Hematopoietic multipotent progenitor cell (in vitro differentiated cells): ENCODE data around the gene PTPRD. TPM values are rescaled to one million over a fixed set of nuclear protein-coding genes. Genes with fewer than 3 reads are reported as not detected.

Experiments
- DNase-seq, 3 donors: peaks; one replicate each; pipeline ENCODE4 v3.0.0-alpha.2; 2011 to 2015; ENCODE audit warnings: low read depth in 2 of 3, low spot score in 2 of 3
- total RNA-seq: library from RNA; depleted of rRNA; stranded (reverse); fragments of >200 nt; gene quantifications from one replicate; pipeline ENCODE4 v1.2.3, GENCODE V29; 2012

PTPRD gene
- total RNA-seq, 1 donor, result 16.2 TPM

DNA sequence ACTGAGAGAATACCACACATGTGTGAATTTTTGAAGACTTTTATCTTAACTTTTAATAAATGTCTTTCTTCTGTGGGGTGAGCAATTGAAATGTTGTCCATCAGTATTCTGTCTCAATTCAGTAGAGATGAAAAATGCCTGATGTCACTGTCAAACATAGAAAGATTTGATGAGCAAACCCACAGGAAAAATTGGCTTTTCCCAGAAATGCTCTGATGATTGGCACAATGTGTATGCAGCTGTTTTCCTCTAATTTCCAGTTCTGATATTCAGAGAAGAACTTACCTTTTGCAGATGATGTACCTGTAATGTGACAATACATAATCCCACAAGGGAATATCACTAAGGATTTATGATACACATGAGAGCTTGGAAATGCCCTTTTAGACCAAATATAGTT, 340.0 kb downstream of the PTPRD start:
- DNase-seq, result no peak

DNA sequence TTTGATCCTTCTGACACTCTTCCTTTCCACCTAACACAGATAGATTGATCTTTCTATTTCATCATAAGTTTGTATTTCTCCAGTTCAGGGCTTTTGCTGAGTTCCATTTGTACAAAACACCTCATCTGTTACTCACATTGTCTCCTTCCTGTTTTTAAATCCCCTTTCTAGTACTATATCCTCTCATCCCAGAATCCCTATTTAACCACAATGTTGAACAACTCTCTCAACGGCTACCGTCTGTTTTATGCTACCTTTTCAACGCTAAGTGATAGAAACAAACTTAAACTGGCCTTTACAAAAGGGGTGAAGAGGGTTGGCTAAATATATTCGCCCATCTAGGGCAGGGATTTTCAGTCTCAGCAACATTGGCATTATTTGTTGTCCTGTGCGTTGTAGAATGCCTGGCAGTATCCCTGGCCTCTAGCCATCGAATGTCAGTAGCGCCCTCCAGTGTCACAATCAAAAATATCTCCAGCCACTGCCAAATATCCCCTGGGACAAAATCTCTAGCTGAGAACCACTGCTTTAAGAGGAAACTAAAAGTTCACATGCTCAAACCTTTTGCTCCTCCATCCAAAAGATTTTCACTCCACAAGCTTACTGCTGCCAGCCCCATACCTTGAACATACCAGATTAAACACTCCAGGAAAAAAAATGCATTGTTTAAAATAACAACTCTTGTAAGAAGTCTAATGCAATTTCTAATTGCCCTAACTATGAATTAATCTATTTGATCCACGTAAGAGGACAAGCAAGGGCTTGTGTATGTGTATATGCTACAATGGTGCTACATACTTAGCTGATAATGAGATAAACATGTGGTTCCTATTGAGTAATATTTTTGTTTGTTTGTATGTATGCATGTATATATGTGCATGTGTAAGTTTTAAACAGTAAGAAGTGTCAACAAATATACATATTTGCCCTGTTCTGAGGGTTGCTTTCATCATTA, 344.0 kb downstream of the PTPRD start:
- DNase-seq, result peak in 2 of 3 donors; percentile 32 to 62

DNA sequence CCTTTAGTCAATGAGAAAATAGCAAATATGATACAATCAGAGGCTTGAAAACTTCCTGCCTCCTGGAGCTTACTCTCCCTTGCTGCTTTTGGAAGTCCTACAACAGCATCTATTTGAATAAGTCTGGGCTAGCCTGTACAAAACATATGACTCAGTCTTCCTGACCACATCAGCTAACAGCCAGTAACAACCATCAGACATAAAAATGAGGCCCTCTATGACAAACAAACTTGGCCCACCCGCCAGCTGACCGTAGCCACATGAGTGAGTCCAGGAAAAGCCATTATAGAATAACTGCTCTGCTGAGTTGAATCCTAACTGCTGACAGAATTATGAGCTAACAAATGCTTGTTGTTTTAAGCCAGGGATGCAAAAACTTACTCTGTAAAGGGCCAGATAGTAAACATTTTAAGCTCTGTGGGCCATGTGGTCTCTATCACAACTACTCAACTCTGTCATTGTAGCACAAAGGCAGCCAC, 347.6 kb downstream of the PTPRD start:
- no peak for DNase-seq

DNA sequence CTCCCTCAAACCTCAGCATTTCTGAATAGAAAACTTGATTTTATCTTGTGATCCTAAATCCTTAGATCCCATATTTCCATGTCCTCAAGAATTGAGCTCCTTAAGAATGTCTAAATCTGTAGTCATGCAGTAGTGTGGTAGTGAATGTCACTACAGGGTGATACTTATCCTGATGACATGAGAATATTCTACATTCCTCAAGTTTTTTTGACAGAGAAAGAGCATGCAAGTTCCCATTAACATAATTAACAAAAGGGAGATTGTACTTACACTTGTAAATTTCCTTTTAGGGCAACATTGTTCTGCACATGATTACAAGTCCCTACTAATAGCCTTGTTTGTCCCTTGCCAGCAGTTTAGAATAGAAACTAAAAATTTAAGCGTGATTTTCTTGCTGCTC, 352.3 kb downstream of the PTPRD start:
- DNase-seq, result no peak

DNA sequence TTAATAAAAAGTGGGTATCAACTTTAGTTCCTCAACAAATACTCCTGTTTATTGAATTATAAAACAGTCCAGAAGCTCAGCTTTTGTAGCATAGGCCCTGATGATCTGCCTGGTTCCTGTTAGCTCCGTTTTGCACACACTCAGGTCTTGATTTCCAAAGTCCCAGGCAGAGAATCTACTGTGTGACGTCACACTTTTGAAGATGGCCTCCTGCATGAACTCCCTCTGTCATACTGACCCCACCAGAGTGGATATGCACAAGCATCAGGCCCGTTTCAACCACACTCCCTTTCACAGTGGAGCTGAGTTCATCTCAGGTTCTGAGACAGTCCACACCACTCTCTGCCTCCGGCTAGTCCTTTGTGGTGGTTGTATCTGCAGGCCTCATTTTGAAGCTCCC, 353.1 kb downstream of the PTPRD start:
- no peak for DNase-seq

DNA sequence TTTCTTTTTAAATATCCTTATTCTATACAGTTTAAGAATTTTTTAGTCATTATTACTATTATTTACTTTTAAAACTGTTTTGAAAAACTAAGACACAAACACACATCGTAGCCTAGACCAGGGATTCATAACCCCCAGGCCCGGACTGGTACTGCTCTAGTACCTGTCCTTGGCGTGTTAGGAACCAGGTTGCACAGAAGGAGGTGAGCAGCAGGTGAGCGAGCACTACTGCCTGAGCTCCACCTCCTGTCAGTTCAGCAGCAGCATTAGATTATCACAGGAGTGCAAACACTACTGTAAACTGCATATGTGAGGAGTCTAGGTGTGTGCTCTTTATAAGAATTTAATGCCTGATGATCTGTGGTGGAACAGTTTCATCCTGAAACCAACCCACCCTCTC, 357.0 kb downstream of the PTPRD start:
- DNase-seq, result no peak

DNA sequence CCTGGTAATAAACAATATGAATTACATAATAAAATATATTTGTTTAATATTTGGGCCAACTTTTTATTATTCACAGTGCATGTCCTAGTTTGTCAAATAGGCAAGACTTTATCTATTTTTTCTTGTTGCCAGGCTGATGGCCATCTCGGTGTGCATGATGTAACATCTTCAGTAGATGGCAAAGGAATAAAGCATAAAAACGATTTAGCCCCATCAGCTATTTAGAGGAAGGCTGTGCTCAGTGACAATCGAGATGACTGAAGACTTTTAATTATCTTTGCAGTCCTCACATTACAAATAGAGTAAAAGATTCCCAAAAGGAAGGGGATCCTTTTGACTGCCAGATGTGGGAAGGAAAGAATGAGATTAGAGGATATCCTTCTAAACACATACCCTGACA, 358.5 kb downstream of the PTPRD start:
- no peak for DNase-seq

DNA sequence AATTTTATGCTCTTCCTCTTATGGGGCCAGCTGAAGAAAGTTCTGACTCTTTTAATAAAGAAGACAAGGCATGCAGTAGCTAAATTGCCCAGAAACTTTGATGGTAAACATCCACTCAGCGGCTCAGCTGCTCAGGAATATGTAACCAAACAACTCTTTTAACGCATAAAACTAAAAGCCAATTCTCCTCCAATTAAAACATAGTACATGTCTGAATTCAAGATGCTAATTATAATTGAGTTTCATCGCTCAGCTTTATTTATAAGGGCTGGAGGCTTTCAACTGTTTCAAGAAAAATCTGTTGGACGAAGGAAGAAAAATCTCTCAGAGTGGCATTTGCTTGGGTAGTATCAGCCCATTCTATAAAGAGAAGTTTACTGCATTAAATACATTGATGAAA, 359.5 kb downstream of the PTPRD start:
- no peak for DNase-seq

DNA sequence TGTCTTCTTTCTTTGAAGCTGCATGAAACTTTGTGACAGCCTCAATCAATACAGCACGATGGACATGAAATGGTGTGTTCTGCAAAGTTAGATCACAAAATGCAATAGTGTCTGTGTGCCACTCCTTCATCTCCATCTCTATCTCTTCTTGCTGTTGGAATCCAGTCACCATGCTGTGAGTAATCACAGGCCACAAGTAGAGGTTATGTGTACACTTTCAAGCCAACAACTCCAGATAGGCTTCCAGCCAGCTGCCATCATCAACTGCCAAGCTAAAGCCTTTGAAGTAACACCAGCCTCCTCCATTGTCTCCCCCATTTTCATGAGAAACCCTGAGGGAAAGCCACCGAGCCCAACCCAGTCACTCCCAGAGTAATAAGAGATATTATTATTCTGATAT, 360.6 kb downstream of the PTPRD start:
- DNase-seq, result no peak

DNA sequence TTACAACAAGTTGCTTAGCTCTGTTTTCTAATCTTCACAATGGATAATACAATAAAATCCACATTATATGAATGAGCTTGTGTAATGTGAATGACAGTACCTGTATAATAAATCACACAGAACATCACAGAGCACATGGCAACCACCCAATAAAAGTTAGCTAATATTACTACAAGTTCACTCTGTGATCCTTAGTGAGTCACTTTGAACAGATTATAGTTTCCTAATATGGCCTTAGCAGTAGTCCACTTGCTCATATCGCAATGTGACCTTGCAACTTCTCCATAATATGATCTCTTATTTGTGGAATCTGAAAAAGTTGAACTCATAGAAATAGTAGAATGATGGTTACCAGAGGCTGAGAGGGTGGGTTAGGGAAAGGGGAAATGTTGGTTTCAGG, 361.3 kb downstream of the PTPRD start:
- no peak for DNase-seq

DNA sequence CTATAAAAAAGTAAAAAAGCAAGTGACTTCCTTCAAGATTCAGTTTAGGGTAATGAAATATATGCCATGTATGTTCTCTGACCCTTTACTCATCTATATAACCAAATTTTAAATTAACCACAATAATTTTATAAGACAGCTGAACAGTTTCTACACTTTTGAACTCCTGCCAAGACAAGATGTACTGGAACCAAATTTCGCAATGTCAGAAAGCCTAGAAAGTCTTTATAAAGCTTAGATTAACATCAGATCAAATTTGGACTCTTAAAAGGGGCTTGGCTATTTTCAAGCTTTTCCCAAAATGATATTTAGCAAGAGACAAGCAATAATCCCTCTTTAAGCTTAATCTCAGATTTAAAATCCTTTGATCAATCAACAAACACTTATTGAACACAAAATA, 362.6 kb downstream of the PTPRD start:
- no peak for DNase-seq

DNA sequence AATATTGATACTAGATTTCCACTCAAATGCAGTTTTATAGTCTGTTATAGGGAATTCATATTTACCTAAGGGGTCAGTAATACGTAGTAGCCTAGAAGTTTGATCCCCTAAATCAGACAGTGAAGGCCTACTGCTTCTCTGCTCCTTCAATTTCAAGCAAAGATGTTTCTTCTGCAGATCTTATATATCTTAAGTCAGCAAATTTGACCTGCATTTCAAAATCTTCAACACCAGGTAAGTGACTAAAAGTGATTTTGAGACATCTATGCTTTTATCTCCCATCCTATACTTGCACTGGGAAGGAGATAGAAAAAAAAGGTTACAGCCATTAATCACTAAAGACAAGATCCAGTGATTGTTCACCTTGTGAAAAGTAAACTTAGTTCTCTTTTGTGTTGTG, 363.9 kb downstream of the PTPRD start:
- DNase-seq, result no peak

DNA sequence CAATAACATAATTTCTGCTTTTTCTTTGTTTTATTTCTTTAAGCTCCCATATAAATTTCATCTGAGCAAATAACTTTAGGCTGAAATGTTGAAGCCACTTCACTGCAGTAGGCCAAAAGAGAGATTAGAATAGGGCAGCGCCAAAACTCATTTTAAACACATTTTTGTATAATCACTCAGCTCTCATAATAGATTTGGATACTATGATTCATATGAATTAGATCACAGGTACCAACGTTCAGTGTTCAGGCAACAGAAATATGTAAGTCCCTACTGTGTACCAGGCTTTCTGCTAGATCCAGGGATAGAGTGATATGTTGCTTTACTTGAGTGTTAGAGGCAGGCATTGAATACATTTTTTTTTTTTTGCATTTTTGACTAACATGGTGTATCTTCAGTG, 370.5 kb downstream of the PTPRD start:
- DNase-seq, result no peak

DNA sequence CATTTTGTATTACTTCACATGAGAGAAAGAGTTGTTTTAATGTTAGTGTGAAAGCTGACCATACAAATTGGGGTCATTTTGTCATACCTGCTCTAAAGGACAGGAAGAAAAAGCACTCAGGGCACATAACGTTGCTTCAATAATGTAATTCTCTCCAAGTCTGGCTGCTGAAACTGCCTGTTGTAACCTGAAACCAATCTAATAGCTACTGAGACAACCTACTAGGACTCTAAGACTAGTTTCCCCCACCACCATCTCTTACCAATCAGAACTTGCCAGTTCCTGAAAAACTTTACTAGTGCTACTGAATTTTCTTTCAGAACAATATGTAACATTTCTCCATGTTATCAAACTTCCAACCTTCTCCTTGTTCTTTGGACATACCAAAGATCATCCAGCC, 374.7 kb downstream of the PTPRD start:
- no peak for DNase-seq

DNA sequence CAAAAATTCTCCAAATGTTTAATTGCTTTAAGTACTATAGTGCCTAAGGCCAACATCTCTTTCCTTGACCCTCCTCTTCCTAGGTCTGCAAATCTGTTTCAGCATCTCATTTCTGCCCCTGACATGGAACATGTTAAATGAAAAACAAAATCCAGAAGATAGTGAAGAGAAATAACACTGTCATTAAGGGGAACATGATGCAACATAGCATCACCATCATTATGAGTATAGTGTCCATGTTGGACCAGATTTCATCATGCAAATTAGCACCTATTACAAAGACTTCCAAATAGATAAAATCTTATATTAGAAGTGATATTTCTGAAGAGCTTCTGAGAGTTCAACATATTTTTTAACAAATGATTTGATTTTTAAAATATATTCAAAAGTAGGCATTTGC, 375.2 kb downstream of the PTPRD start:
- no peak for DNase-seq

DNA sequence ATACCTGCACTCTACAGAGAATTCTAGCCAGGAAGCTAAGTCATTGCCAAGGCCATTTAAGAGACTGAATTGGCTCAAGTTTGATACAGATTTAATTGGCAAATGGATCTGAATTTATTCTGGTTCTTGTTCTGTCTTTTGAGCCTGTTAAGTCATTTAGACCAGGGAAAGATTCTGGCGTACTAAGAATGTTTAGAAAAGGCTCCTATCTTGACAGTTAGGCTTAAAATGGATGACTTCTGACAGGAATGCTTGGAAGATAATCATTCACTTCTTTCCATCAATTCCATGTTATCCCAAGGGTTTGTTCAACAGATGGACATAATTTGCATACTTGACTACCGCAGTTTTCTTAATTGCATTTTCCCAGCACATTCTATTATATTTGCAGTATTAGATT, 376.6 kb downstream of the PTPRD start:
- no peak for DNase-seq

DNA sequence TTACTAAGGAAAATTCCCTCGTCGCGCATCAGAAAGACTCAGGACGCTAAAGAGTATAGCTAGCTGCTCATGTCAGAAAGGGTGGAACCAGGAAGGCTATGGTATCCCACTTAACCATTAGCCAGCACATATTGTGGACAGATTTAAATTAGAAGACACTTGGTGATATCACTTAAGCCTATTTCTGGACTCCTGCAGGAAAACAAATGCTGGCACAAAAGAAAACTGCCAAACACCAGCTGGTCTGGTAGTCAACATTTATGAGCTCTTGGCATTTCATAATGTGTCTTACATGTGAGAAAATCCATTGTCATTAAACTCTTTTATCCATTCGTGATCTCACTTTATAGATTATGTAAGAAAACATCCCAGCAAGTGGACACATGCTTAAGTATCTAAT, 377.4 kb downstream of the PTPRD start:
- DNase-seq, result no peak

DNA sequence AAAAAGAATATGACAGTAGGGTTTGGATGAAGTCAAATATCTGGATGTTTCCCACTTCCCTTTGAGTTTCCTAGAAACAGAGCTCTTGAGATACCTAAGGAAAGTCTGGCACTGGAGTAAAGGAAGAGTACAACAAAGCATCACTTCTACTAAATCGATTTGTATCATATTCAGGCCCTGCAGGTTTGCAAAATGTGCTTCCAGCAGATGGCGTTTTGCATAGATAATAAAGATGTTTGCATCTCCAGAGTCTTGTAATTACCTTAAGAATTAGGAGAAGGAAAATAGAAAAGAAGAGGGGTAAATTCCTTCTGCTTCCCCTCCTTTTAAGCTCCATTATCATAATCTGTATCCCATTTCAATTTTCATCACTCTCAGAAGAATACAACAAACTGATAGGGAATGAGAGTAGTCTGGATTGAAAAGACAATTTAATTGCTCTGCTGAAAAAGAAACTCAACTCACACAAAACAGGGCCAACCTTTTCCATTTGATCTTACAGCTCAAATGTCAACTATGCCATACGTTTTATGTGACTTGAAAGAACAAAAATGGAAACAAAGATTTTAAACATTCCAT, 380.4 kb downstream of the PTPRD start:
- DNase-seq, result no peak

DNA sequence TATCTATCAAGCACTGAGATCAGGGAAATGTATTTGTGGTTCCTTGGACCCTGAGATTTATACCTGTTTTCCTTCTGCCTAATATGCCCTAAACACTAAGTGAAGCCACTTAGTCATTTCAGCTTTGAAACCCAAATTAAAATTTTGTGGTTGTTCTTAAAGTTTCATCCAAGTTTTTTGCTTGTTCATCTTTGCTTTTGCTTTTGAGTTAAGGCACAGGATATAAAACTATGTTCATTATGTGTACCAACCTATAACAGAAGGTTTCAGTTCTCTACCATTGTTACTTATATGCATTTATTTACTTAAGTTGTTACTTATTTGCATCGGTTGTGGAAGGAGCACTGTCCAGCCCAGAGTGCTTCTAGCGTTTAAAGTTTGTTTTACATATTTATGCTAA, 382.3 kb downstream of the PTPRD start:
- no peak for DNase-seq

DNA sequence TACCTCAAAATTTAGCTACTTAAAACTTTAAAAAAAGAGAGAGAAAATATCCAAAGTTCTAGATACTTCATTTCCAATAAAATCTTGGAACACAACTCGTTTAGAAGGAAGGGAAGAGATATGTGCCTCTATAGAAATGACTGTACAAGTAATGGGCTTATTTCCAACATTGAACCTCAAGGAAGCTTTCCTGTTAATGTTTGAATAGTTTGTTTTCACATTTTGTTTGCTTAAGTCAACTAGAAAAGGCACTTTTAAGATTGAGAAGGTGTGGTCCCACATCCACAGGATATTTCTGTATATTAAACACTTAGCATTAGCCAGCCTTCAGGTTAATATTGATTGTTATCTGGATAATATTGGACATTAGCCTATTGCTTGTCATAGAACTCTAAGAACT, 384.7 kb downstream of the PTPRD start:
- DNase-seq, result no peak

DNA sequence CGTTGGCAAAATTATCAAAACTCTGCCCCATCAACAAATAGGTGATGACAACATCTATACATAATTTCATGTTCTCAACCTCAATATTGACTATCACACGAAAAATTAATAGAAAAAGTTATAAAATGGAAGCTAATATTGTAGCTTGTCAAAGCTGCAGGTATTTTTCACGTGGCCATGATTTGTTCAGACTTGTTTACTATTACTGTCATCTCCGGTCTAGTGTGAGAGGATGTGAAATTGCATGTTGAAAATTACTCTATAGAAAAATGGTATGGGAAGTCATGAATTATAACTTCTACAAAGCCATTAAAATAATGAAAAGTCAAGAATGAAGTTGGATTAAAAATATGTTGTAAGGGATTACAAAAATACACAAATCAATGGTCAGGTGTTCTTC, 385.8 kb downstream of the PTPRD start:
- no peak for DNase-seq

DNA sequence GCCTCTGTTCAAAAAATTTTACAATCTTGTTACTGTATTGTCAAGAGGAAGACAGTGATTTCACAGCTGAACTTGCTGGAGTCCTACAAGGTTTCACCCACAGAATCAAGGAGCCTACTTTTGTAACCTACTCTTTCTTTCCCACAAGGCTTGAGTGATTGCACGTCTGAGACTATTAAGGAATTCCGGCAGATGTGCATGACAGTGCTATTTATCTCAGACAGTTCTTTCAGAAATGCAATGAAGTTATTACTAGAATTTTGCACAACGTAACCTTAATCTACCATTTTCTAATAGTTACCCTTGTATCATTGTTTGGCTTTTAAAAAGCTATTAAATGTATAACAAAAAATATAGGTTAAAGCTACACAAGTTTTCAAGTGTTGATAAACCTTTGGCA, 400.1 kb downstream of the PTPRD start:
- no peak for DNase-seq
